HCT116 (cell line): Measurements from ENCODE around the gene POMT1. TPM values are rescaled to one million over a fixed set of nuclear protein-coding genes. Genes with fewer than 3 reads are reported as not detected.

ENCODE experiments used
- ATAC-seq: fragments of 200-7000 bp; cut with Tn5 transposase; 2 replicates; pipeline ENCODE4 v1.9.1; 2020; ENCODE audit warnings: mild to moderate bottlenecking, moderate library complexity
- BruUV-seq: library from RNA; stranded (reverse); fragments of 400-500 nt; replicated peaks from 2 replicates; lab custom pipeline; 2021; lab: Mats Ljungman, UMichigan
- CTCF ChIA-PET: fragments of 300-600 bp; sonication (Branson Sonifier 250); formaldehyde crosslinking; loops from one replicate; lab custom pipeline; 2021; ENCODE audit warnings: antibody characterized with exemption; lab: Charles Lee
- POLR2A ChIA-PET: fragments of 300-600, 350-600 bp; sonication (Branson Sonifier 250); formaldehyde crosslinking; loops from one replicate; lab custom pipeline; 2021; ENCODE audit warnings: antibody characterized with exemption; lab: Charles Lee
- RAD21 ChIA-PET, 2 experiments: fragments of 300-600 bp; sonication (Branson Sonifier 250); formaldehyde crosslinking; loops; one replicate each; lab custom pipeline; 2023; ENCODE audit warnings: low total read pairs in 2 of 2; ENCODE audit not compliant: uncharacterized antibody in 2 of 2, unreplicated experiment in 2 of 2, low non-redundant PET in 1 of 2; lab: Charles Lee
- DNase-seq: peaks from one replicate; pipeline ENCODE4 v3.0.0-alpha.2; 2010; ENCODE audit warnings: low read depth, low spot score
- H2AFZ ChIP-seq: fragments of 200-600 bp; shearing (Covaris generic), sonication (generic); 2 replicates; pipeline ENCODE4 v1.6.1; 2017; ENCODE audit warnings: low read depth, mixed run types, mixed read lengths, antibody characterized with exemption, low read length; ENCODE audit not compliant: poor library complexity, severe bottlenecking
- H3K27ac ChIP-seq: 2 replicates; pipeline ENCODE4 v1.5.1; 2012; ENCODE audit warnings: low read depth, low read length
- H3K27me3 ChIP-seq: fragments of 200-600 bp; sonication (generic); 2 replicates; pipeline ENCODE4 v1.6.1; 2016; ENCODE audit warnings: mixed run types, low read length, mixed read lengths; ENCODE audit not compliant: insufficient read depth
- H3K36me3 ChIP-seq, 2 experiments: fragments of 200-500 bp in 1 of 2; fragments of 200-600 bp in 1 of 2; sonication (Bioruptor generic) in 1 of 2; sonication (generic) in 1 of 2; 2 replicates each; pipeline versions ENCODE4 v1.5.1 to v1.6.1; 2014 to 2016; ENCODE audit warnings: low read length in 2 of 2, inconsistent platforms in 1 of 2, mixed read lengths in 1 of 2, mixed run types in 1 of 2; ENCODE audit not compliant: insufficient read depth in 2 of 2, control insufficient read depth in 1 of 2
- H3K4me1 ChIP-seq, 2 experiments: fragments of 200-600 bp in 1 of 2; sonication (generic) in 1 of 2; 2 replicates each; pipeline versions ENCODE4 v1.5.1 to v1.6.1; 2012 to 2017; ENCODE audit warnings: low read length in 2 of 2, inconsistent platforms in 1 of 2, mild to moderate bottlenecking in 1 of 2, mixed read lengths in 1 of 2, mixed run types in 1 of 2, moderate library complexity in 1 of 2; ENCODE audit not compliant: insufficient read depth in 2 of 2, control insufficient read depth in 1 of 2
- H3K4me2 ChIP-seq: fragments of 200-600 bp; sonication (generic); 2 replicates; pipeline ENCODE4 v1.6.1; 2017; ENCODE audit warnings: mixed run types, low read length, mixed read lengths
- H3K4me3 ChIP-seq, 2 experiments: fragments of 200-600 bp in 1 of 2; sonication (generic) in 1 of 2; replicated peaks in 1 of 2; 2 replicates each; pipeline ENCODE4 v1.5.1; 2011 to 2016; ENCODE audit warnings: low read length in 2 of 2, control low read depth in 1 of 2, low read depth in 1 of 2, mild to moderate bottlenecking in 1 of 2, mixed read lengths in 1 of 2, mixed run types in 1 of 2
- H3K79me2 ChIP-seq: fragments of 200-600 bp; sonication (generic); 2 replicates; pipeline ENCODE4 v1.6.1; 2017; ENCODE audit warnings: mild to moderate bottlenecking, mixed run types, low read length, moderate library complexity, mixed read lengths; ENCODE audit not compliant: insufficient read depth
- H3K9ac ChIP-seq: fragments of 200-600 bp; sonication (generic); 2 replicates; pipeline ENCODE4 v1.6.1; 2016; ENCODE audit warnings: low read length, mixed read lengths
- H3K9me2 ChIP-seq: fragments of 200-600 bp; sonication (generic), shearing (Covaris generic); 2 replicates; pipeline ENCODE4 v1.6.1; 2017; ENCODE audit warnings: mixed run types, mild to moderate bottlenecking, moderate library complexity; ENCODE audit not compliant: insufficient read depth
- H3K9me3 ChIP-seq, 2 experiments: fragments of 200-500 bp in 1 of 2; fragments of 200-600 bp in 1 of 2; sonication (Bioruptor generic) in 1 of 2; sonication (generic) in 1 of 2; 2 replicates each; pipeline ENCODE4 v1.6.1; 2014 to 2017; ENCODE audit warnings: low read length in 2 of 2, mixed read lengths in 2 of 2, inconsistent platforms in 1 of 2, low read depth in 1 of 2, mild to moderate bottlenecking in 1 of 2, mixed run types in 1 of 2, moderate library complexity in 1 of 2; ENCODE audit not compliant: control insufficient read depth in 1 of 2, insufficient read depth in 1 of 2
- H4K20me1 ChIP-seq: fragments of 200-600 bp; sonication (generic), shearing (Covaris generic); 2 replicates; pipeline ENCODE4 v1.6.1; 2017; ENCODE audit warnings: mixed run types, mild to moderate bottlenecking, moderate library complexity; ENCODE audit not compliant: insufficient read depth
- CEBPB ChIP-seq: IDR thresholded peaks from 2 replicates; pipeline ENCODE4 v1.6.1; 2012; ENCODE audit warnings: low read depth
- EGR1 ChIP-seq: IDR thresholded peaks from 2 replicates; pipeline ENCODE4 v1.6.1; 2012; ENCODE audit warnings: low read depth
- ELF1 ChIP-seq: IDR thresholded peaks from 2 replicates; pipeline ENCODE4 v1.6.1; 2012; ENCODE audit warnings: low read depth, borderline replicate concordance
- EZH2 ChIP-seq: fragments of 200-600 bp; sonication (generic); IDR thresholded peaks from 2 replicates; pipeline ENCODE4 v1.6.1; 2017; ENCODE audit warnings: antibody characterized with exemption, mixed run types
- FOSL1 ChIP-seq: IDR thresholded peaks from 2 replicates; pipeline ENCODE4 v1.6.1; 2012; ENCODE audit warnings: low read depth
- POLR2A ChIP-seq: IDR thresholded peaks from 2 replicates; pipeline ENCODE4 v1.7.0; 2011; ENCODE audit warnings: borderline replicate concordance; ENCODE audit not compliant: insufficient read depth, insufficient read length; ENCODE audit errors: extremely low read depth
- RAD21 ChIP-seq: IDR thresholded peaks from 2 replicates; pipeline ENCODE4 v1.6.1; 2012; ENCODE audit warnings: low read depth, mild to moderate bottlenecking
- SIN3A ChIP-seq: IDR thresholded peaks from 2 replicates; pipeline ENCODE4 v1.6.1; 2012; ENCODE audit warnings: low read depth
- SP1 ChIP-seq: IDR thresholded peaks from 2 replicates; pipeline ENCODE4 v1.6.1; 2012; ENCODE audit warnings: low read depth
- YY1 ChIP-seq: IDR thresholded peaks from 2 replicates; pipeline ENCODE4 v1.6.1; 2011; ENCODE audit warnings: low read length, low read depth, moderate library complexity, mild to moderate bottlenecking; ENCODE audit not compliant: insufficient replicate concordance; ENCODE audit errors: extremely low read depth
- ZNF274 ChIP-seq: fragments of 200-500 bp; sonication (Bioruptor generic); IDR thresholded peaks from 2 replicates; pipeline ENCODE4 v1.6.1; 2014; ENCODE audit warnings: mild to moderate bottlenecking, low read depth, low read length, inconsistent platforms
- intact Hi-C: fragments of 100-400 bp; cut with micrococcal nuclease; formaldehyde crosslinking; loops from 2 replicates; pipeline ENCODE4 v1.10.0; 2022
- total RNA-seq: library from RNA; stranded (reverse); gene quantifications from one replicate; pipeline ENCODE4 v1.2.1, GENCODE V29; 2021; ENCODE audit not compliant: unreplicated experiment
- TF ChIP-seq, protein P1 (sequence below): IDR thresholded peaks from 2 replicates; pipeline ENCODE4 v1.6.1; 2012
- TF ChIP-seq, protein P2 (sequence below): IDR thresholded peaks from 2 replicates; pipeline ENCODE4 v1.6.1; 2011; ENCODE audit warnings: mild to moderate bottlenecking, low read length, moderate library complexity; ENCODE audit not compliant: insufficient replicate concordance; ENCODE audit errors: extremely low read depth

POMT1 gene
- total RNA-seq, 1 experiment from 2014 or later, result 21.4 TPM

DNA sequence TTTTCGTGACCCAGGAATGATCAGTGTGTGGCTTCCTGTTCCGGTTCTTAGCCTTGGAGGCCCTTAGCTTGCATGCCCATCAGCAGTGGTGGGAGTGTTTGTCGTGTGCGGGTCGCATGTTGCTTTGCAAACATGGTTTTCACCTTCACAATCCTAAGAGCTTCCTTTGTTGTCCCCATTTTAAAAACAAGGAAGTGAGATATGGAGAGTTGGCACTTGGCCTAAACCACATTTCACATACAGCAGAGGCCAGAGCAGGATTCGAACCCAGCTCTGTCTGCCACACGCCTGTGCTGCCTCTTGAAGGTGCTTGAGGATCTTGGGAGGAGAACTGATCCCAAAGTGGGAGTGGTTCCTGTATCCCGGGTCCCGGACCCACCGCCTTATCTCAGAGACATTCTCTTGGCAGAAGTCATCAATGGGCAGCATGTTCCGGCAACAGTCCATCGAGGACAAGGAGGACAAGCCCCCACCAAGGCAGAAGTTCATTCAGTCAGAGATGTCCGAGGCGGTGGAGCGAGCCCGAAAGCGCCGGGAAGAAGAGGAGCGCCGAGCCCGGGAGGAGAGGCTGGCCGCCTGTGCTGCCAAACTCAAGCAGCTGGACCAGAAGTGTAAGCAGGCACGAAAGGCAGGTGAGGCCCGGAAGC, 38.2 kb upstream of the POMT1 start:
- RAD21 ChIA-PET, result no interaction called here
- ATAC-seq, result no peak
- peaks cover 81% of the 10 kb centered on the region for H3K79me2 ChIP-seq
- POLR2A ChIA-PET, result no interaction called here
- TF ChIP-seq, protein P1, sequence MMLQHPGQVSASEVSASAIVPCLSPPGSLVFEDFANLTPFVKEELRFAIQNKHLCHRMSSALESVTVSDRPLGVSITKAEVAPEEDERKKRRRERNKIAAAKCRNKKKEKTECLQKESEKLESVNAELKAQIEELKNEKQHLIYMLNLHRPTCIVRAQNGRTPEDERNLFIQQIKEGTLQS, result no peak
- no peak for TF ChIP-seq EGR1
- TF ChIP-seq RAD21, result no peak
- no peak for TF ChIP-seq CEBPB
- TF ChIP-seq YY1, result no peak
- no peak for TF ChIP-seq ELF1
- TF ChIP-seq ZNF274, result no peak
- TF ChIP-seq FOSL1, result no peak
- no peak for TF ChIP-seq POLR2A
- no peak for TF ChIP-seq SP1
- no peak for TF ChIP-seq EZH2
- no peak for TF ChIP-seq SIN3A
- TF ChIP-seq, protein P2, sequence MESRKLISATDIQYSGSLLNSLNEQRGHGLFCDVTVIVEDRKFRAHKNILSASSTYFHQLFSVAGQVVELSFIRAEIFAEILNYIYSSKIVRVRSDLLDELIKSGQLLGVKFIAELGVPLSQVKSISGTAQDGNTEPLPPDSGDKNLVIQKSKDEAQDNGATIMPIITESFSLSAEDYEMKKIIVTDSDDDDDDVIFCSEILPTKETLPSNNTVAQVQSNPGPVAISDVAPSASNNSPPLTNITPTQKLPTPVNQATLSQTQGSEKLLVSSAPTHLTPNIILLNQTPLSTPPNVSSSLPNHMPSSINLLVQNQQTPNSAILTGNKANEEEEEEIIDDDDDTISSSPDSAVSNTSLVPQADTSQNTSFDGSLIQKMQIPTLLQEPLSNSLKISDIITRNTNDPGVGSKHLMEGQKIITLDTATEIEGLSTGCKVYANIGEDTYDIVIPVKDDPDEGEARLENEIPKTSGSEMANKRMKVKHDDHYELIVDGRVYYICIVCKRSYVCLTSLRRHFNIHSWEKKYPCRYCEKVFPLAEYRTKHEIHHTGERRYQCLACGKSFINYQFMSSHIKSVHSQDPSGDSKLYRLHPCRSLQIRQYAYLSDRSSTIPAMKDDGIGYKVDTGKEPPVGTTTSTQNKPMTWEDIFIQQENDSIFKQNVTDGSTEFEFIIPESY, result no peak
- TF ChIP-seq, all 23 proteins: peak for 0
- CTCF ChIA-PET, result no interaction called here
- H3K27ac ChIP-seq, result no peak overlapping the region
- no peaks in the 10 kb centered on the region for H3K9me3 ChIP-seq
- peaks cover 8% of the 10 kb centered on the region; the same call in 1 of the 2 replicates for H4K20me1 ChIP-seq
- no peak overlapping the region for H3K4me2 ChIP-seq
- no TSS peak for BruUV-seq
- H3K9ac ChIP-seq, result no peak overlapping the region
- H2AFZ ChIP-seq, result no peak overlapping the region
- intact Hi-C loops, result no loop called here
- peaks cover 65 to 66% of the 10 kb centered on the region in 2 experiments; a peak in 3 of 4 replicates for H3K36me3 ChIP-seq
- no peak for DNase-seq
- H3K27me3 ChIP-seq, result no peaks in the 10 kb centered on the region
- H3K4me3 ChIP-seq, result no peak overlapping the region
- H3K9me2 ChIP-seq, result no peaks in the 10 kb centered on the region
- no peaks in the 10 kb centered on the region for H3K4me1 ChIP-seq
